IMR-90 (cell line): Measurements from ENCODE around the gene MBD2. TPM values are rescaled to one million over a fixed set of nuclear protein-coding genes. Genes with fewer than 3 reads are reported as not detected.

Experiments used
- ATAC-seq: fragments of 200-7000 bp; cut with Tn5 transposase; 2 replicates; pipeline ENCODE4 v1.9.1; 2020; ENCODE audit warnings: low read depth, mild to moderate bottlenecking, moderate library complexity
- BruUV-seq: library from RNA; stranded (reverse); fragments of 400-500 nt; replicated peaks from 2 replicates; lab custom pipeline; 2021; lab: Mats Ljungman, UMichigan
- CTCF ChIA-PET: fragments of 300-600 bp; formaldehyde crosslinking; extraction: SDS; loops from one replicate; lab custom pipeline; 2021; ENCODE audit warnings: antibody characterized with exemption; lab: Yijun Ruan, JAX
- POLR2A ChIA-PET: fragments of 300-600 bp; sonication (Branson Sonifier 250); formaldehyde crosslinking; loops from one replicate; lab custom pipeline; 2022; ENCODE audit warnings: antibody characterized with exemption; ENCODE audit not compliant: unreplicated experiment; lab: Charles Lee
- DNase-seq: peaks from one replicate; pipeline ENCODE4 v3.0.0; 2013
- H2AFZ ChIP-seq: replicated peaks from 2 replicates; pipeline ENCODE3; 2013; ENCODE audit warnings: low read length, mild to moderate bottlenecking; ENCODE audit not compliant: poor library complexity
- H2AK5ac ChIP-seq: 2 replicates; pipeline ENCODE4 v1.6.1; 2013; ENCODE audit warnings: low read depth, low read length, inconsistent platforms
- H2AK9ac ChIP-seq: replicated peaks from 2 replicates; pipeline ENCODE3; 2013; ENCODE audit warnings: mild to moderate bottlenecking, low read depth, low read length, moderate library complexity; ENCODE audit not compliant: poor library complexity
- H2BK120ac ChIP-seq: 2 replicates; pipeline ENCODE4 v1.6.1; 2013; ENCODE audit warnings: low read depth, low read length, inconsistent platforms
- H2BK15ac ChIP-seq: 3 replicates; pipeline ENCODE4 v1.6.1; 2013; ENCODE audit warnings: low read depth, low read length, inconsistent platforms
- H2BK20ac ChIP-seq: 2 replicates; pipeline ENCODE4 v1.6.1; 2013; ENCODE audit warnings: low read depth, mild to moderate bottlenecking, inconsistent platforms, low read length, moderate library complexity
- H2BK5ac ChIP-seq: 2 replicates; pipeline ENCODE4 v1.6.1; 2013; ENCODE audit warnings: mild to moderate bottlenecking, low read depth, low read length, inconsistent platforms; ENCODE audit not compliant: poor library complexity, severe bottlenecking
- H3K14ac ChIP-seq: replicated peaks from 2 replicates; pipeline ENCODE4 v1.6.1; 2013; ENCODE audit warnings: low read depth, low read length, inconsistent platforms
- H3K18ac ChIP-seq: 2 replicates; pipeline ENCODE4 v1.6.1; 2013; ENCODE audit warnings: low read depth, low read length, control low read depth
- H3K23ac ChIP-seq: 2 replicates; pipeline ENCODE4 v1.6.1; 2013; ENCODE audit warnings: low read depth, low read length, inconsistent platforms
- H3K27ac ChIP-seq: 2 replicates; pipeline ENCODE4 v1.5.1; 2013; ENCODE audit warnings: mild to moderate bottlenecking, control low read depth, low read length; ENCODE audit not compliant: insufficient read depth
- H3K27me3 ChIP-seq: 2 replicates; pipeline ENCODE4 v1.6.1; 2013; ENCODE audit warnings: low read length; ENCODE audit not compliant: control insufficient read depth, insufficient read depth
- H3K36me3 ChIP-seq: 2 replicates; pipeline ENCODE4 v1.6.1; 2013; ENCODE audit warnings: low read length, mixed read lengths; ENCODE audit not compliant: control insufficient read depth, insufficient read depth
- H3K4ac ChIP-seq: 2 replicates; pipeline ENCODE4 v1.6.1; 2013; ENCODE audit warnings: low read depth, low read length, inconsistent platforms
- H3K4me1 ChIP-seq: 2 replicates; pipeline ENCODE4 v1.6.1; 2013; ENCODE audit warnings: low read length, mixed read lengths; ENCODE audit not compliant: control insufficient read depth, insufficient read depth
- H3K4me2 ChIP-seq: 2 replicates; pipeline ENCODE4 v1.6.1; 2013; ENCODE audit warnings: low read depth, mild to moderate bottlenecking, control low read depth, low read length, moderate library complexity
- H3K4me3 ChIP-seq: 2 replicates; pipeline ENCODE4 v1.5.1; 2013; ENCODE audit warnings: low read depth, mild to moderate bottlenecking, control low read depth, low read length, moderate library complexity; ENCODE audit not compliant: insufficient read depth
- H3K56ac ChIP-seq: 2 replicates; pipeline ENCODE4 v1.6.1; 2013; ENCODE audit warnings: low read length, inconsistent platforms; ENCODE audit not compliant: insufficient read depth; ENCODE audit errors: extremely low read depth
- H3K79me1 ChIP-seq, 2 experiments: 2 replicates each; pipeline ENCODE4 v1.6.1; 2013; ENCODE audit warnings: low read length in 2 of 2, inconsistent platforms in 1 of 2, low read depth in 1 of 2
- H3K9ac ChIP-seq: 2 replicates; pipeline ENCODE4 v1.6.1; 2013; ENCODE audit warnings: low read depth, low read length, control low read depth
- H3K9me1 ChIP-seq: 2 replicates; pipeline ENCODE4 v1.6.1; 2013; ENCODE audit warnings: low read length, inconsistent platforms; ENCODE audit not compliant: insufficient read depth
- H3K9me3 ChIP-seq: 2 replicates; pipeline ENCODE4 v1.6.1; 2013; ENCODE audit warnings: low read length; ENCODE audit not compliant: control insufficient read depth, insufficient read depth
- H4K20me1 ChIP-seq: 2 replicates; pipeline ENCODE4 v1.6.1; 2013; ENCODE audit warnings: low read length, inconsistent platforms; ENCODE audit not compliant: insufficient read depth
- H4K5ac ChIP-seq: 2 replicates; pipeline ENCODE4 v1.6.1; 2013; ENCODE audit warnings: mild to moderate bottlenecking, low read depth, low read length, control low read depth
- H4K8ac ChIP-seq, 2 experiments: 2 replicates each; pipeline ENCODE4 v1.6.1; 2013; ENCODE audit warnings: low read depth in 2 of 2, low read length in 2 of 2, control low read depth in 1 of 2, inconsistent platforms in 1 of 2
- H4K91ac ChIP-seq: 2 replicates; pipeline ENCODE4 v1.6.1; 2013; ENCODE audit warnings: low read depth, low read length, inconsistent platforms; ENCODE audit not compliant: insufficient read depth
- BHLHE40 ChIP-seq: fragments of 150-350 bp; IDR thresholded peaks from 2 replicates; pipeline ENCODE4 v1.6.1; 2016; ENCODE audit warnings: mild to moderate bottlenecking, low read depth, low read length
- CEBPB ChIP-seq: IDR thresholded peaks from 2 replicates; pipeline ENCODE4 v1.6.1; 2012; ENCODE audit warnings: low read depth, low read length, improper control_type of control experiment
- CHD1 ChIP-seq: IDR thresholded peaks from 2 replicates; pipeline ENCODE4 v1.6.1; 2012; ENCODE audit warnings: low read depth, low read length, improper control_type of control experiment
- FOS ChIP-seq: fragments of 150-350 bp; IDR thresholded peaks from 2 replicates; pipeline ENCODE4 v1.6.1; 2016; ENCODE audit warnings: low read depth, low read length
- MAZ ChIP-seq: IDR thresholded peaks from 2 replicates; pipeline ENCODE4 v1.6.1; 2012; ENCODE audit warnings: low read depth, mild to moderate bottlenecking, low read length, improper control_type of control experiment, moderate library complexity, borderline replicate concordance
- MXI1 ChIP-seq: IDR thresholded peaks from 2 replicates; pipeline ENCODE4 v1.6.1; 2012; ENCODE audit warnings: low read depth, mild to moderate bottlenecking, low read length, moderate library complexity, borderline replicate concordance
- NFE2L2 ChIP-seq: fragments of 150-350 bp; IDR thresholded peaks from 2 replicates; pipeline ENCODE4 v1.6.1; 2016; ENCODE audit warnings: low read depth, mild to moderate bottlenecking, low read length
- POLR2A ChIP-seq: IDR thresholded peaks from 2 replicates; pipeline ENCODE4 v1.6.1; 2012; ENCODE audit warnings: mild to moderate bottlenecking, low read depth, low read length
- RAD21 ChIP-seq: IDR thresholded peaks from 2 replicates; pipeline ENCODE4 v1.6.1; 2012; ENCODE audit warnings: low read length, improper control_type of control experiment
- RCOR1 ChIP-seq: IDR thresholded peaks from 2 replicates; pipeline ENCODE4 v1.6.1; 2012; ENCODE audit warnings: mild to moderate bottlenecking, low read length, improper control_type of control experiment; ENCODE audit not compliant: insufficient replicate concordance
- RFX5 ChIP-seq: IDR thresholded peaks from 2 replicates; pipeline ENCODE4 v1.8.0; 2012; ENCODE audit warnings: low read depth, mild to moderate bottlenecking, low read length, moderate library complexity
- SMC3 ChIP-seq: fragments of 150-350 bp; IDR thresholded peaks from 2 replicates; pipeline ENCODE4 v1.6.1; 2016; ENCODE audit warnings: low read depth, mild to moderate bottlenecking, antibody characterized with exemption, low read length, moderate library complexity
- WGBS, 2 experiments: methylation state at CpG; one replicate each; pipeline versions ENCODE4 v1.1.5 to v1.1.7; 2013; ENCODE audit warnings: missing lambda C conversion rate in 2 of 2; ENCODE audit not compliant: insufficient read length in 1 of 2; ENCODE audit errors: extremely low coverage in 2 of 2; 5-methylcytosine and 5-hydroxymethylcytosine counted together
- dilution Hi-C: fragments of 300-500 bp; cut with HindIII; formaldehyde crosslinking; loops from one replicate; pipeline ENCODE4 v1.14.3; 2018; ENCODE audit warnings: low sequenced_read_pairs; ENCODE audit not compliant: unreplicated experiment
- in situ Hi-C: fragments of 300-500 bp; cut with MboI; formaldehyde crosslinking; loops from 3 replicates; pipeline ENCODE4 v1.14.3; 2019; ENCODE audit warnings: low sequenced_read_pairs, inconsistent platforms, mixed read lengths
- intact Hi-C: fragments of 100-400 bp; cut with micrococcal nuclease; formaldehyde crosslinking; loops from 2 replicates; pipeline ENCODE4 v1.10.0; 2022
- polyA plus RNA-seq, 3 experiments: library from polyadenylated mRNA; depleted of rRNA; stranded (reverse); fragments of >200 nt; gene quantifications; 2 replicates each; pipeline ENCODE4 v1.2.3, GENCODE V29; 2012; ENCODE audit warnings: low replicate concordance in 1 of 3
- total RNA-seq: library from RNA; depleted of rRNA; stranded (reverse); fragments of >200 nt; gene quantifications from 2 replicates; pipeline ENCODE4 v1.2.3, GENCODE V29; 2012
- TF ChIP-seq, protein P1 (sequence below): conservative IDR thresholded peaks from 2 replicates; pipeline ENCODE4 v1.5.1; 2012; ENCODE audit warnings: mild to moderate bottlenecking, low read depth, low read length, improper control_type of control experiment
- TF ChIP-seq, protein P2 (sequence below): fragments of 150-350 bp; IDR thresholded peaks from 2 replicates; pipeline ENCODE4 v1.6.1; 2016; ENCODE audit warnings: low read depth, mild to moderate bottlenecking, low read length, moderate library complexity, borderline replicate concordance
- TF ChIP-seq, protein P3 (sequence below): fragments of 150-350 bp; IDR thresholded peaks from 2 replicates; pipeline ENCODE4 v1.6.1; 2017; ENCODE audit warnings: mild to moderate bottlenecking, antibody characterized with exemption, low read length, low read depth

Gene MBD2
- total and polyA plus RNA-seq, 2 of the 4 experiments (the other 2 are of a cell fraction): 9.7 to 29.5 TPM

DNA sequence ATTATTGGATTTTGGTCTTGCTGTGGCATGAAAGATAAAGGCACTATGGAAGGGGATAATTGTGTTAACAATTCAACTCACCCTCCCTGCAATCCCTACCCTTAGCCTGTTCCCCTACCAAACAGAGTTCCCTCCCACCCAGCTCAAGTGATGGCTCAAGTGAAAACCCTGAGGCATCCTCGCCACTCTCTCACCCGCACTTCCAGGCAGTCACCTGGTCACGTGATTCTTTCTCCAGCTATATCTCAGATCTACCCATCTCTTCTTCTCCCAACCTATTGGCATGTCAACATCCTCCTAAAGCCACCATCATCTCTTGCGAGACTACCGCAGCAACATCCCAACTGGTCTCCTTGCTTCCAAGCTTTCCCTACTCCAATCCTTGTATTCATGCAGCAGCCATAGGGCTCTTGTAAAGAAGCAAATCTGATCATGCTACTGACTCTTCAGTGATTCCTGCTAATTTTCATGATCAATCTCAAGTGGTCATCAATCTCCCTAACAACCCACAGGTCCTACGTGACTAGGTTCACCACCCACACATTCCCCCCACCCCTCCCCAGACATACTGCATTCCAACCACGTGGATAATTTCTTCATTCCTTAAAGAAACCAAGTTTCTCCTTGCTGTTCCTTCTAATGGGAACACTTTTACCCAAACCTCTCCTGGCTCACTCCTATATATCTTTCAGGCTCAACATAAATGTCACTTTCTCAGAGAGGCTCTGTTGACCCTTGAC, 66.7 kb downstream of the MBD2 start:
- 100% methylated on average over 5 of the region's 7 CpGs; no CpG with 5 or more reads in 1 of the 2 experiments for WGBS, 2 experiments
- no peaks in the 10 kb centered on the region for H3K27me3 ChIP-seq
- POLR2A ChIA-PET: no interaction called here
- H2BK5ac ChIP-seq: no peak overlapping the region
- no peak overlapping the region for H4K8ac ChIP-seq
- no peak overlapping the region for H3K4me2 ChIP-seq
- peaks cover 26 to 40% of the 10 kb centered on the region in 2 experiments for H3K79me1 ChIP-seq
- no peak overlapping the region for H3K56ac ChIP-seq
- no peak overlapping the region for H4K5ac ChIP-seq
- dilution Hi-C loops (no loop called here), intact Hi-C loops (no loop called here), in situ Hi-C loops (no loop called here)
- H4K20me1 ChIP-seq: no peaks in the 10 kb centered on the region; the same call in 1 of the 2 replicates
- ATAC-seq (no peak), DNase-seq (no peak)
- H3K4me1 ChIP-seq: peaks cover 6% of the 10 kb centered on the region
- no peak overlapping the region for H4K91ac ChIP-seq
- H3K18ac ChIP-seq: no peak overlapping the region
- H2AK5ac ChIP-seq: no peak overlapping the region; the same call in 1 of the 2 replicates
- no peaks in the 10 kb centered on the region for H3K9me3 ChIP-seq
- no peak overlapping the region for H3K4ac ChIP-seq
- H2BK15ac ChIP-seq: no peak overlapping the region
- H2BK120ac ChIP-seq: no peak overlapping the region
- H2AK9ac ChIP-seq: no peak overlapping the region
- no peak overlapping the region for H2BK20ac ChIP-seq
- peaks cover 33% of the 10 kb centered on the region for H3K36me3 ChIP-seq
- CTCF ChIA-PET: no interaction called here
- no peak overlapping the region for H3K14ac ChIP-seq
- no peak overlapping the region for H3K27ac ChIP-seq
- TF ChIP-seq, protein P1, sequence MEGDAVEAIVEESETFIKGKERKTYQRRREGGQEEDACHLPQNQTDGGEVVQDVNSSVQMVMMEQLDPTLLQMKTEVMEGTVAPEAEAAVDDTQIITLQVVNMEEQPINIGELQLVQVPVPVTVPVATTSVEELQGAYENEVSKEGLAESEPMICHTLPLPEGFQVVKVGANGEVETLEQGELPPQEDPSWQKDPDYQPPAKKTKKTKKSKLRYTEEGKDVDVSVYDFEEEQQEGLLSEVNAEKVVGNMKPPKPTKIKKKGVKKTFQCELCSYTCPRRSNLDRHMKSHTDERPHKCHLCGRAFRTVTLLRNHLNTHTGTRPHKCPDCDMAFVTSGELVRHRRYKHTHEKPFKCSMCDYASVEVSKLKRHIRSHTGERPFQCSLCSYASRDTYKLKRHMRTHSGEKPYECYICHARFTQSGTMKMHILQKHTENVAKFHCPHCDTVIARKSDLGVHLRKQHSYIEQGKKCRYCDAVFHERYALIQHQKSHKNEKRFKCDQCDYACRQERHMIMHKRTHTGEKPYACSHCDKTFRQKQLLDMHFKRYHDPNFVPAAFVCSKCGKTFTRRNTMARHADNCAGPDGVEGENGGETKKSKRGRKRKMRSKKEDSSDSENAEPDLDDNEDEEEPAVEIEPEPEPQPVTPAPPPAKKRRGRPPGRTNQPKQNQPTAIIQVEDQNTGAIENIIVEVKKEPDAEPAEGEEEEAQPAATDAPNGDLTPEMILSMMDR: no peak
- TF ChIP-seq RCOR1 (no peak), SMC3 (no peak), RAD21 (no peak), RFX5 (no peak), NFE2L2 (no peak), CEBPB (no peak), BHLHE40 (no peak), POLR2A (no peak), FOS (no peak), CHD1 (no peak), MAZ (no peak), MXI1 (no peak)
- TF ChIP-seq, protein P2, sequence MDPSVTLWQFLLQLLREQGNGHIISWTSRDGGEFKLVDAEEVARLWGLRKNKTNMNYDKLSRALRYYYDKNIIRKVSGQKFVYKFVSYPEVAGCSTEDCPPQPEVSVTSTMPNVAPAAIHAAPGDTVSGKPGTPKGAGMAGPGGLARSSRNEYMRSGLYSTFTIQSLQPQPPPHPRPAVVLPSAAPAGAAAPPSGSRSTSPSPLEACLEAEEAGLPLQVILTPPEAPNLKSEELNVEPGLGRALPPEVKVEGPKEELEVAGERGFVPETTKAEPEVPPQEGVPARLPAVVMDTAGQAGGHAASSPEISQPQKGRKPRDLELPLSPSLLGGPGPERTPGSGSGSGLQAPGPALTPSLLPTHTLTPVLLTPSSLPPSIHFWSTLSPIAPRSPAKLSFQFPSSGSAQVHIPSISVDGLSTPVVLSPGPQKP: no peak
- TF ChIP-seq, protein P3, sequence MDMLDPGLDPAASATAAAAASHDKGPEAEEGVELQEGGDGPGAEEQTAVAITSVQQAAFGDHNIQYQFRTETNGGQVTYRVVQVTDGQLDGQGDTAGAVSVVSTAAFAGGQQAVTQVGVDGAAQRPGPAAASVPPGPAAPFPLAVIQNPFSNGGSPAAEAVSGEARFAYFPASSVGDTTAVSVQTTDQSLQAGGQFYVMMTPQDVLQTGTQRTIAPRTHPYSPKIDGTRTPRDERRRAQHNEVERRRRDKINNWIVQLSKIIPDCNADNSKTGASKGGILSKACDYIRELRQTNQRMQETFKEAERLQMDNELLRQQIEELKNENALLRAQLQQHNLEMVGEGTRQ: no peak
- H3K4me3 ChIP-seq: no peak overlapping the region
- no peak overlapping the region for H3K23ac ChIP-seq
- peak overlapping the region; percentile 52 for H2AFZ ChIP-seq
- BruUV-seq: no TSS peak
- H3K9ac ChIP-seq: no peak overlapping the region
- peaks cover 12% of the 10 kb centered on the region; the same call in 1 of the 2 replicates for H3K9me1 ChIP-seq
